ENCODE data around the gene PRSS36.

GRCh38 chr16:31117384-31118222 is 32.3 kb downstream of the PRSS36 start, which contains the start of gene KAT8:
- no peak for TF ChIP-seq CTCF (conservative IDR thresholded peaks at IDR 0.05; ENCODE audit: low read length)
- TF ChIP-seq EZH2phosphoT487 (IDR thresholded peaks at IDR 0.05; ENCODE audit: borderline replicate concordance, low read depth, low read length): no peak
